ENCODE data around the gene STARD5.

GRCh38 chr15:81329446-81329845 is 5.5 kb upstream of the STARD5 start:
- TF ChIP-seq GATA3 (IDR thresholded peaks at IDR 0.05; ENCODE audit: low read depth, low read length) (no peak), GATA2 (IDR thresholded peaks at IDR 0.05; ENCODE audit: low read depth, low read length) (no peak)

Data from SH-SY5Y (cell line).